IPS-20b (cell line): ENCODE data around the gene CUL4B.

Experiments used
- H3K27ac ChIP-seq: one replicate; pipeline ENCODE4 v1.5.1; 2013; ENCODE audit warnings: low read length
- H3K27me3 ChIP-seq: 2 replicates; pipeline ENCODE4 v1.6.1; 2013; ENCODE audit warnings: mild to moderate bottlenecking, low read length, inconsistent platforms; ENCODE audit not compliant: insufficient read depth
- H3K36me3 ChIP-seq: 2 replicates; pipeline ENCODE4 v1.6.1; 2013; ENCODE audit warnings: low read depth, mild to moderate bottlenecking, inconsistent platforms, low read length, moderate library complexity; ENCODE audit not compliant: insufficient read depth
- H3K4me1 ChIP-seq: 2 replicates; pipeline ENCODE4 v1.6.1; 2013; ENCODE audit warnings: mild to moderate bottlenecking, control low read depth, inconsistent platforms, low read length, moderate library complexity; ENCODE audit not compliant: insufficient read depth
- H3K4me3 ChIP-seq: 2 replicates; pipeline ENCODE4 v1.5.1; 2013; ENCODE audit warnings: mild to moderate bottlenecking, low read length, inconsistent platforms
- H3K9ac ChIP-seq: 2 replicates; pipeline ENCODE4 v1.6.1; 2013; ENCODE audit warnings: low read depth, mild to moderate bottlenecking, inconsistent platforms, low read length, moderate library complexity
- H3K9me3 ChIP-seq: 2 replicates; pipeline ENCODE4 v1.6.1; 2013; ENCODE audit warnings: mild to moderate bottlenecking, low read depth, low read length, inconsistent platforms; ENCODE audit not compliant: insufficient read depth

CUL4B gene

DNA sequence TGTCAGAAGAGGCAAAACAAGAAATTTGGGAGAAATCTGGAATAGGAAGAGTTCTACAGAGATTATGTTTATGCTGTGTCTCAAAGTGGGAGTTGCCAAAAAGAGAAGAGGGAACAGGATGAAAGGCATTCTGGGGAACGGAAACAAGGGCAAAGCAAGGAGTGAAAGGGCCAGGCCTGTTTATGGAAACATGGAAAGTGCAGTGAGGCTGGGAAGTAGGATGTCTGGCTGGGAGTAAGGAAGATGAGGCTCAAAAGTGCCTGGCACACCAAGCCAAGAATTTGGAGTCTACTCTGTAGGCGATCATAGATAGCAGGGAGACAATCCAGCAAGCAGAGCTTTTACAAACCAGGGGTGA, 1.8 kb upstream of the CUL4B start:
- no peaks in the 10 kb centered on the region for H3K9me3 ChIP-seq
- peak overlapping the region; percentile 86; the same call in 1 of the 2 replicates for H3K9ac ChIP-seq
- peaks cover 3% of the 10 kb centered on the region; the same call in 1 of the 2 replicates for H3K36me3 ChIP-seq
- H3K4me3 ChIP-seq, result peak overlapping the region; percentile 89; the same call in 1 of the 2 replicates
- H3K27ac ChIP-seq, result no peak overlapping the region
- H3K4me1 ChIP-seq, result peaks cover 7% of the 10 kb centered on the region; the same call in 1 of the 2 replicates
- H3K27me3 ChIP-seq, result no peaks in the 10 kb centered on the region

DNA sequence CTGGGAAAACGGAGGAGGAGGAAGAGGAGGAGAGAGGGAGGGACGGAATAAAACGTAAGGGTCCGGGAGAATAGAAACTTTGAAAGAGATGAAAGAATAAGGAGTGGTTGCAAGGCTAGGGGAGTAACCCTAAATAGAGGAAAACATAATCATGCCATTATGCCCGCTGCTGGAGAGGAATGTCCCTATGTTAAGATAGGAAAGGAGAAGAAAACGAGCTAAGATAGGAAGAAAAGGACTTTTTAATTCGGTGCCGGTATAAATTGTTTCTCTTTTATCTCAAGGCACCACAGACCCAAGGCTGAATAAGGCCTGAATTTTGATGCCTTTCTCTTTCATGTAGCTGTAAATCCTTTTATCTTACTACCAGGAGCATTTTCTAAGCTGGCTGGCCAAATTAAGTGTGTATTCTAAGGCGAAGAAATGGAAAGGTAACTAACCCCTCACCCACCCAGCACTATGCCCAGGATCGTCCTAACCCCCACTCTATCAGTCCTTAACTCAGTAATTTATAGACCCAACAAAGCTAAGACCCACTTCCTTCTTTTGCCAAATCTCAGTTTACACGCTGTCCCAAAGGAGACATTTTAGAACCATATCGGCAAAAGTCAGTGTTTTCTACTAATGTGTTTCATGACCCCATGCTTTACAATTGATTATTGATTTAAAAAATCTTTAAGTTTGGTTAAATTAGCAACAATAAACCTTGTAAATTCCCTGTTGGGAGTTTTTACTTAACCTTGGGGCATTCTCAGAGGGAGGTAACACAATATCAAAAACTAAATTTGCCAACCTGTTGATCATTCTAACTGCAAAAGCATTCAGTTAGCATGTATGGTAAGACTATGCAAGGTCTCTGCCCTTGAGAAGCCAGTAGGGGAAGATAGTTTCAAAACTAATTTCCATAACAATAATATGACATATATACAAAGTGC, 1.1 kb upstream of the CUL4B start:
- Histone ChIP-seq H3K9me3 (no peaks in the 10 kb centered on the region), H3K27me3 (no peaks in the 10 kb centered on the region), H3K27ac (peak overlapping the region; percentile 61), H3K9ac (peak overlapping the region; percentile 86; the same call in 1 of the 2 replicates), H3K36me3 (peaks cover 10% of the 10 kb centered on the region; the same call in 1 of the 2 replicates), H3K4me1 (peaks cover 7% of the 10 kb centered on the region; the same call in 1 of the 2 replicates), H3K4me3 (peak overlapping the region; percentile 89)

GRCh38 chrX:120560405-120560841, 339 bp downstream of the CUL4B start:
- no peaks in the 10 kb centered on the region for H3K27me3 ChIP-seq
- peaks cover 7% of the 10 kb centered on the region; the same call in 1 of the 2 replicates for H3K4me1 ChIP-seq
- H3K9ac ChIP-seq, result peak overlapping the region; percentile 92
- H3K4me3 ChIP-seq, result peak overlapping the region; percentile 96
- no peaks in the 10 kb centered on the region for H3K9me3 ChIP-seq
- peak overlapping the region; percentile 96 for H3K27ac ChIP-seq
- peaks cover 18% of the 10 kb centered on the region; the same call in 1 of the 2 replicates for H3K36me3 ChIP-seq

DNA sequence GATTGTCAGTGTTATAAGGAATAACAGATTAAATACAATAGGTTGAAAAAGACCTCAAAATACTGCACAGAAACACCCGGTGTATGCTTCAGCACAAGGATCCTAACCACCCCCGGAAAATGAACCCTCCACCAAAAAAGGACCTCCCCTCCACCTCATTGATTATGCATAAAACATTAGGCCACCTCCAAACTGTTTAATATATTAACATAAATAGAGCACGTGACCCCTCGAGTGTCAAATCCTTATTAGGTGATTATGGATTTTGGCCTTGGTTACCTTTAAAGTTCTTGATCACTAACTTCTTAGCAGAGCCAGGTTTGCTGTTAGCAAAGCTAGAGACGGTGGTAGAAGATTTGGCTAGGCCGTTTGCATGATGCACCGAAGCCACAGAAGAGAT, 958 bp downstream of the CUL4B start:
- no peaks in the 10 kb centered on the region for H3K9me3 ChIP-seq
- H3K27me3 ChIP-seq, result no peaks in the 10 kb centered on the region
- H3K4me1 ChIP-seq, result peaks cover 7% of the 10 kb centered on the region; the same call in 1 of the 2 replicates
- H3K9ac ChIP-seq, result peak overlapping the region; percentile 92; the same call in 1 of the 2 replicates
- peaks cover 20% of the 10 kb centered on the region; the same call in 1 of the 2 replicates for H3K36me3 ChIP-seq
- H3K4me3 ChIP-seq, result peak overlapping the region; percentile 96
- peak overlapping the region; percentile 96 for H3K27ac ChIP-seq

DNA sequence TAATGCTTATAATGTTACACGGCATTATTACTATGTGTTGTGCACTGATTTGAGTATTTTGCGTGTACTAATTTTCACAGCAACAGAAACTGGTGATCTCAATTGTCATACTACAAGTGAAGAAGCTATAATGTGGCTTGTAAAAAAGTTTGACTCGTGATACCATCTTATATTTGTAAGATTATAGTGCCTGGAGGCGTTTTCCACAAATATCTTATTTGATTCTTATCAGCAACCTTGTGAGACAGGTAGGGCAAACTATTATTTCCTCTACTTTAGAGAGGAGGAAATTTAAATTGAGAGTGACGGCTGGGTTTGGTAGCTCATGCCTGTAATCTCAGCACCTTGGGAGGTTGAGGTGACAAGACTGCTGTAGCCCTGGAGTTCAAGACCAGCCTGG, 4.5 kb downstream of the CUL4B start:
- Histone ChIP-seq H3K4me3 (no peak overlapping the region), H3K27me3 (no peaks in the 10 kb centered on the region), H3K4me1 (no peaks in the 10 kb centered on the region), H3K27ac (no peak overlapping the region), H3K9ac (no peak overlapping the region), H3K9me3 (no peaks in the 10 kb centered on the region), H3K36me3 (peaks cover 21% of the 10 kb centered on the region; the same call in 1 of the 2 replicates)

GRCh38 chrX:120549483-120550452, 11.0 kb downstream of the CUL4B start:
- no peak overlapping the region for H3K27ac ChIP-seq
- H3K36me3 ChIP-seq, result peaks cover 9% of the 10 kb centered on the region
- H3K9me3 ChIP-seq, result no peaks in the 10 kb centered on the region
- no peaks in the 10 kb centered on the region; the same call in 1 of the 2 replicates for H3K4me1 ChIP-seq
- no peak overlapping the region for H3K4me3 ChIP-seq
- H3K27me3 ChIP-seq, result no peaks in the 10 kb centered on the region
- no peak overlapping the region for H3K9ac ChIP-seq

GRCh38 chrX:120536061-120536460, 24.7 kb downstream of the CUL4B start:
- no peaks in the 10 kb centered on the region for H3K4me1 ChIP-seq
- H3K36me3 ChIP-seq, result peaks cover 90% of the 10 kb centered on the region
- no peaks in the 10 kb centered on the region for H3K9me3 ChIP-seq
- no peak overlapping the region for H3K27ac ChIP-seq
- no peaks in the 10 kb centered on the region for H3K27me3 ChIP-seq
- H3K9ac ChIP-seq, result no peak overlapping the region
- no peak overlapping the region for H3K4me3 ChIP-seq

- no peak overlapping the region for H3K27ac ChIP-seq
- H3K4me1 ChIP-seq, result no peaks in the 10 kb centered on the region
- H3K9me3 ChIP-seq, result no peaks in the 10 kb centered on the region
- H3K4me3 ChIP-seq, result no peak overlapping the region
- peaks cover 88% of the 10 kb centered on the region for H3K36me3 ChIP-seq
- no peak overlapping the region for H3K9ac ChIP-seq
- H3K27me3 ChIP-seq, result no peaks in the 10 kb centered on the region
These were observed 26.2 kb downstream of the CUL4B start for GRCh38 chrX:120534413-120535205.

DNA sequence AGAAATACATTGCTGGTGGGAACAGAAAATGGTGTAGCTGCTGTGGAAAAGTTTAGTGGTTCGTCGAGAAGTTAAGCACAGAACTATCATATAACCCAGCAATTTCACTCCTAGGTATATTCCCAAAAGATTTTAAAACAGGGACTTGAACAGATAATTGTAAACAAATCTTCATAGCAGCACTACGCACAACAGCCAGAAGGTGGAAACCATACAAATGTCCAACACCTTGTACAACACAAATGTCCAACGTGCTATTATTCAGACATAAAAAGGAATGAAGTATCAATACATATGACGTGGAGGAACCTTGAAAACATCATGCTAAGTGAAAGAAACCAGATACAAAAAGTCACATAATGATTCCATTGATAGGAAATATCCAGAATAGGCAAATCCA, 37.9 kb downstream of the CUL4B start:
- Histone ChIP-seq H3K27ac (no peak overlapping the region), H3K4me3 (no peak overlapping the region), H3K4me1 (no peaks in the 10 kb centered on the region), H3K9ac (no peak overlapping the region), H3K9me3 (no peaks in the 10 kb centered on the region), H3K27me3 (no peaks in the 10 kb centered on the region), H3K36me3 (peaks cover 11% of the 10 kb centered on the region; the same call in 1 of the 2 replicates)

DNA sequence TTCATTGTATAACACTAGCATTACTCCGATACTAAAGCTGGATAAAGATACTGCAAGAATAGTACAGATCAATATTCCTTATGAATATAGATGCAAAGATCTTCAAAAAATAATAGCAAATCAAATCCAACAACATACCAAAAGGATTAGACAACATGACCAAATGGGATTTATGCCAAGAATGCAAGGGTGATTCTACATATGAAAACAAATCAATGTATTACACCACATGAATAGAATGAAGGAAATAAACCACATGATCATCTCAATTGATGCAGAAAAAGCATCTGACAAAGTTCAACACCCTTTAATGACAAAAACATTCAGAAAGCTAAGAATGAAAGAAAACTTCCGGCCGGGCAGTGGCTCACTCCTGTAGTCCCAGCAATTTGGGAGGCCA, 42.8 kb downstream of the CUL4B start:
- Histone ChIP-seq H3K4me3 (no peak overlapping the region), H3K36me3 (no peaks in the 10 kb centered on the region), H3K4me1 (peaks cover 3% of the 10 kb centered on the region; the same call in 1 of the 2 replicates), H3K9me3 (no peaks in the 10 kb centered on the region), H3K27ac (no peak overlapping the region), H3K27me3 (no peaks in the 10 kb centered on the region), H3K9ac (no peak overlapping the region)
